NCI-H1048 (cell line): Measurements from ENCODE around the gene C19orf73.
"Not testable (repeated sequence)": the region's sequence is repeated elsewhere in the genome, so short reads cannot be mapped to it uniquely, and the experiment has no call there.

Experiments
- DNase-seq: peaks from one replicate; lab custom pipeline; 2025; lab: John Stamatoyannopoulos, UW

The C19orf73 gene

GRCh38 chr19:49148784-49149651 is 30.1 kb upstream of the C19orf73 start:
- DNase-seq = peak; percentile 87

DNA sequence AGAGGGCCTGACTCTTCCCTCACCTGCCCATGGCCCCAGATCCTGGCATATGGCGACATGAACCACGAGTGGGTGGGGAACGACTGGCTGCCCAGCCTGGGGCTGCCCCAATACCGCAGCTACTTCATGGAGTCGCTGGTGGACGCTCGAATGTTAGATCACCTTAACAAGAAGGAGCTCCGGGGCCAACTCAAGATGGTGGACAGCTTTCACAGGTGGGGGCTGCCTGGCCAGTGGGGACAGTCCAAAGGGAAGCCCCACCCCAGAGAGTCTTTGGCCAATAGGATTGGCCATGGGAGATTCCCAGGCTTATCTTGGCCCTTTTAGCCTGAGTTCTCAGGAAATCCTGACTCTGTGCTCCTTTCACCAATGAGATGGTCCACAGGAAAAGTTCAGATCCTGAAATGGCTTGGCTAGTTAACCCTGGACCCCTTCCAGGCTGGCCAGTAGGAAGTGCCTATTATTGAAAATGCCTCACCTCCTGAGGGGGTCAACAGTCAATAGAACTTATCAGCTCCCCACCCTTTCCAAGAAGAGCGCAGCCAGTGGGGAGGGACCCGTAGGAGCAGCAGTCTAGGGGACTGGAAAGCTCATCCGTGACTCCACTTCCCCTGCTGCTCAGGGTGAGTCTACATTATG is 29.2 kb upstream of the C19orf73 start:
- DNase-seq = no peak

DNA sequence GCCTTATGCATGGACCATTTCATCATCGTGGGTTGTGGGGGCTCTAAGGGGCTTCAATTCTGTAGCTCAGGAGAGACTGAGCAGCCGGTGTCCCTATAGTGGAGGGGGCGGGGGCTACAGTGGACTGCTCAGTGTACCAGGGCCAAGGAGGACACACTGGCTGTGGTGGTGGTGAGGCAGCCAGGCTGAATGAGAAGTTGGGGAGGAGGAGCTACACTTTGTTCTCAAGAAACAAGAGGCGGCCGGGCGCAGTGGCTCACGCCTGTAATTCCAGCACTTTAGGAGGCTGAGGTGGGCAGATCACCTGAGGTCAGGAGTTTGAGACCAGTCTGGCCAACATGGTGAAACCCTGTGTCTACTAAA is 27.4 kb upstream of the C19orf73 start:
- DNase-seq = not testable (repeated sequence)

DNA sequence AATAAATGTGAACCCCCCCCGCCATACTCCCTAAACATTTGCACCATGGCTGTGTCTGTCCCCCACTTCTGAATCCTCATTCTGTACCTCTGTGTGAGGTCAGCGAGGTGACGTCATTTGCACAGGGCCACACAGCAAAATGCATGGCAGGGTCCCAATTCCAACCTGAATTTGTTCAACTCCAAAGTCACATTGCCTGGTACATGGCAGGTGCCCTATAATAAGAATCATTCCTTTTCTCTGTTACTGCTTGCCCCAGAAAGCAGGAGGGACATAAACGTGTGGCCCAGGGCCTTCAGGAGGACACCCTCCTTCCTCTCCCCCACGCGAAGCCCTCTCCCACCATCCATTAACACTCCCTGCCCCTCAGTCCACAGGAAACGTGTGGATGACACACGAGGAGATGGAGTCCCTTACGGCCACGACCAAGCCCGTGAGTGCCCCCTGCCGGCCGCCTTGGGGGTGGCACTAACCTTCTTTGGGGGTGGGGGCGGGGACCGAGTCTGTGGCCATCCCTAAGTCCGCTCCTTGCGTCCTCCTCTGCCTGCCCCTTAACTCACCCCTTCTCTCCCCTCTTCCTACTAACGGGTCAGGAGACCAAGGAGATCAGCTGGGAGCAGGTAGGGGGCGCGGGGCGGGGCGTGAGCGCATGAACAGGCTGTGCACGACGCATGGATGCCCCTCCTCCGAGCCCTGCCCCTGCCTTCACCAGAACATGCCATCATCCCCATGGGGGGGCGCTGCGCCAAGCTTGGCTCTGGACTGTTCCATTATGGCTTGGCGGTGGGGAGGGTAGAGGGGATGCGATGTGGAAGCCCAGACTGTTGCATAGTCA is 26.8 kb upstream of the C19orf73 start:
- DNase-seq = peak; percentile 45

DNA sequence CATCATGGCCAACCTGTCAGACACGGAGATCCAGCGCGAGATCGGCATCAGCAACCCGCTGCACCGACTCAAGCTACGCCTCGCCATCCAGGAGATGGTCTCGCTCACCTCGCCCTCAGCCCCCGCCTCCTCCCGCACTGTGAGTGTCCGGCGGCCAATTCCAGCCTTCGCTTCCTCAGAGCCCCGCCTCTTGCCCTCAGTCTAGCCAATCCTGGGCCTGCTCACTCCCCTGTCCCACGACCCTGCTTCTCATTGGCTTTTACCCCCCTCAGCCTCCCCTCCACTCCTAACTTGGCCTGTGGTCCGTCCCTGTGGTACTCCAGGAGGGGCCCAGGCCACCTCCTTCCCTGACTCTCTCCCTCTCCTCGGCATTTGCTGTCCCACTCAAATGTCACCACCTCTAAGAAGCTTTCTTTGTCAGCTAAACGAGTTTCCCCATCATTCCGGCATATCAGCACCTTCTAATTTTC is 24.0 kb upstream of the C19orf73 start:
- DNase-seq = peak; percentile 94

DNA sequence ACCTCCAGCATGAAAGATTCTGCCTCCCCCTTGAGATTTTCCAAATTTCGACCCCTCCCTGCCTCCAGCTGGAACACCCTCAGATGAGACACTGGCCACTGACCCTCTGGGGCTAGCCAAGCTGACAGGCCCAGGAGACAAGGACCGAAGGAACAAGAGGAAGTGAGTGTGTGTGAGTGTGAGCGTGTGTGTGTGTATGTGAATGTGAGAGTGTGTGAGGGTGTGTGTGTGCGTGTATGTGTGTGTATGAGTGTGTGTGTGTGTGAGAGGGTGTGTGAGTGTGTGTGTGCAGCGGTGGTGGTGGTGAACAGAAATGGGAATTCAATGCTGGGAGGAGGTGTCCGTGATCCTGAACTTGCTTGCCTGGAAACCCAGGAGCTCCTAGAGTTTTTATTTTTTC is 22.4 kb upstream of the C19orf73 start:
- no peak for DNase-seq

DNA sequence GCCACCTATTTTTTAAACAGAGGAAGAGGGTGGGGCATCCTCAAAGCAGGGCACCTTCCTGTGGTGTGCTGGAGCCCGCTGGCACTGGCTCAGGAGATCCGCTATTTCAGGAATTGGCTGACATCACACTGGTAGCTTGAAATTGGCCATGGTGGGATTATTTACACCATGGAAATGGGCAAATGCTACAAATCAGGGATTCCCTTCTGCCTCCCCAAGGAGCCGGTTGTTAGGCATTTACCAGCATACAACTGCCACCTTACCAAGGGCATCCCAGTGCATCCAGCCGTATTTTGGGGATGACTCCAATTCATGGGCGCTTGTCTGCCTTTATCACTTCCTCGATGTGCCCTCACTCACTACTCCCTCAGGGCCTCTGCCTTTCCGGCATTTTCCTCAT is 22.0 kb upstream of the C19orf73 start:
- no peak for DNase-seq

DNA sequence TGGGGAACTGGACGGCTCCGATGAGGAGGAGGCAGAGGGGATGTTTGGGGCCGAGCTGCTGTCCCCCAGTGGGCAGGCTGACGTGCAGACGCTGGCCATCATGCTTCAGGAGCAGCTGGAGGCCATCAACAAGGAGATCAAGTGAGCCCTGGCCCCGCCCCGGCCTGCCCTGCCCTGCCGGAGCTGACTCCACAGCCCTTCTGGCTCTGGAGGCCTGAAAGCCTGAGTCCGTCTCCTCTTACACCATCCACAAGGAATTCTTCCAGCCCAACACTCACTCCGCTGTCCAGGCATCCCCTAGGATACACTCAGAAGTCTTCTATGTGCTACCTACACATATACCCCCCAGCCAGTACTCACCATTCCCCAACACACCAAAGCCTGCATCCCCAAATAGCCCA is 17.8 kb upstream of the C19orf73 start:
- no peak for DNase-seq

GRCh38 chr19:49135686-49136085 is 16.7 kb upstream of the C19orf73 start:
- no peak for DNase-seq

GRCh38 chr19:49133621-49134454 is 14.9 kb upstream of the C19orf73 start:
- no peak for DNase-seq

GRCh38 chr19:49132974-49133609 is 14.1 kb upstream of the C19orf73 start:
- DNase-seq = no peak

DNA sequence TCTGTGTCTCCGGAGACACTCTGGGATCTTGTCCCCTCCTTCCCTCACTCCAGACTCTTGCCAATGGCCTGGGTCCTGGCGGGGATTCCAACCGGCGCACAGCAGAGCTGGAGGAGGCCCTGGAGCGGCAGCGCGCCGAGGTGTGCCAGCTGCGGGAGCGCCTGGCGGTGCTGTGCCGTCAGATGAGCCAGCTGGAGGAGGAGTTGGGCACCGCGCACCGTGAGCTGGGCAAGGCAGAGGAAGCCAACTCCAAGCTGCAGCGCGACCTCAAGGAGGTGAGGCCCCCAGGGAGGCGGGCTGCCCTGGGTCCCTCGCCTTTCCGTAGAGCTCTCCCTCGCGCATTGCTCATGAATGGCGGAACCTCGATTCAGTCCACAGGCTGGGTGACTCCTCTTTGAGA is 11.4 kb upstream of the C19orf73 start:
- DNase-seq = no peak

DNA sequence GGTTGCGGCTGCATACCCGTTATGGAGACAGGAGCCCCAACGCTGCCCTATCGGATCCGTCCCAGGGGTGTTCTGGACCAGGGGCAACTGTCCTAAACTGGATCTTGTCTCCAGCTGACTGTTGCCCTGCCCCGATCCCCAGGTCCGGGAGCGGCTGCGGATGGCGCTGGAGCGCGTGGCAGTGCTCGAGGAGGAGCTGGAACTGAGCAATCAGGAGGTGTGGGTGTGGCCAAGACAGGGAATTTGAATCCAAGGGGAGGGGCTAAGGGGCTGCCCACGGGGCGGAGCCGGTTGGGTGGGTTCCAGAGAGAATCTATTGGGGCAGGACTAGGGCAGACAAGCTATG is 10.3 kb upstream of the C19orf73 start:
- DNase-seq = peak; percentile 67

DNA sequence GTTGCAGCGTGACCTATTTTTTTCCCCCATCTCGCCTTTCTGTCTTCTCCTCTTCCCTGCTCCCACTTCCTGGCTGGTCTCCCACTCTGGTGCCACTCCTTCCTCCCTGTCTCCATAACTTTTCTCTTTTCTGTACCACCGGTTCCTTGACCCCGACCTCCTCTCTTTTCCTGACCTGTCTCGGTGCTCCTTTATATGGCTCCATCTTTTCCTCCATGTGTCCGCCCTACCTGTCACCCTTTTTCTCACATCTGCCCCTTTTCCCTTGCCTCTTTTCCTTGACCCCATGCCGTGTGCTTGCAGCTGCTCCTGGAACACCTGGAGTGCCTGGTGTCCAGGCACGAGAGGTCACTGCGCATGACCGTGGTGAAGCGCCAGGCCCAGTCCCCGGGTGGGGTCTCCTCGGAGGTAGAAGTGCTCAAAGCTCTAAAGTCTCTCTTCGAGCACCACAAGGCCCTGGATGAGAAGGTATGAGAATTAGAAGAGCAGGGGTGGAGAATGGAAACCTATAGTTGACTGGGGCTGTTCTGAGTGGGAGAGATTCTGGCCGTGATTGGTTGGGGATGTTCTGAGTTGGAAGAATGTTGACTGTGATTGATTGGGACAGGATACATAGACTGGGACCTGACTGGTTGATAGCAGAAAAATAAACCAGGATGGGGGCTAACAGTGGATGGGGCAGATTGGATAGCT is 9.7 kb upstream of the C19orf73 start:
- DNase-seq = no peak

DNA sequence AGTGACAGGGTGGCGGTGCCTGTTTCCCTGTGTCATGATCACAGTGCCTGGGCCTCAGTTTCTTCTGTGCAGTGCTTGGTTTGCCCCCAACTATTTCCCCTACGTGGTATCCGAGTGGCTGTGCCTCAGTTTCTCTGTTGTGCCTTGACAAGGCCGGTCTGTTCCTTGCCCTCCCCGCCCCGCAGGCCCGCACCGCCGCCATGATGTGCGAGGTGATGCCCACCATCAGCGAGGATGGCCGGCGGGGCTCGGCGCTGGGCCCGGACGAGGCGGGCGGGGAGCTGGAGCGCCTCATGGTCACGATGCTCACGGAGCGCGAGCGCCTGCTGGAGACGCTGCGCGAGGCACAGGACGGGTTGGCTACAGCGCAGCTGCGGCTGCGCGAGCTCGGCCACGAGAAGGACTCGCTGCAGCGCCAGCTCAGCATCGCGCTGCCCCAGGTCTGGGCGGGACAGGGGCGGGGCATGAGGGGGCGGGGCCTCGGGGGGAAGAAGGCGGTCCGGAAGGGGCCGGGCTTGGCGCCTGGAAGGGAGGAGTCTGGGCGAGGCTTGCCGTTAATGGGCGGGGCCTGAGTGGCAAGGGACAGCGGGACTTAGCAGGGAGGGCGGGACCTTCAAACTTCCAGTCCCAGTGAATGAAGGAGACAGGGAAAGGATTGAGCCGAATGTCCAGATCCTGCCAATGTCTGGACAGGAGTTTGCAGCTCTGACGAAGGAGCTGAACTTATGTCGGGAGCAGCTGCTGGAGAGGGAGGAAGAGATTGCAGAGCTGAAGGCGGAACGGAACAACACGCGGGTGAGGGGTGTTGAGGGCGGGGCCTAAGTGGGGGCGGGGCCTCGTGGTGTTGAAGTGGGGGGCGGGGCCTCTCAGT is 9.0 kb upstream of the C19orf73 start:
- peak; percentile 86 for DNase-seq

DNA sequence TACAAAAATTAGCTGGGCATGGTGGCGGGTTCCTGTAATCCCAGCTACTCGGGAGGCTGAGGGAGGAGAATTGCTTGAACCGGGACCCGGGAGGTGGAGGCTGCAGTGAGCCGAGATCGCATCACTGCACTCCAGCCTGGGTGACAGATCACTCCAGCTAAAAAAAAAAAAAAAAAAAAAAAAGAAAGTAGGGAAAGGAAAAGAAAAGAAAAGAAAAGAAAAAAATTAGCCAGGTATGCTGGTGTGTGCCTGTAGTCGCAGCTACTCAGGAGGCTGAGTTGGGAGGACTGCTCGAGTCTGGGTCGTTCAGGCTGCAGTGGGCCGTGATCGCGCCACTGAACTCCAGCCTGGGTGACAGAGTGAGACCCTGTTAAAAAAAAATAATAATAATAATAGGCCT is 8.3 kb upstream of the C19orf73 start:
- DNase-seq = not testable (repeated sequence)

- no peak for DNase-seq
Observed at GRCh38 chr19:49126575-49126974, 7.6 kb upstream of the C19orf73 start.

DNA sequence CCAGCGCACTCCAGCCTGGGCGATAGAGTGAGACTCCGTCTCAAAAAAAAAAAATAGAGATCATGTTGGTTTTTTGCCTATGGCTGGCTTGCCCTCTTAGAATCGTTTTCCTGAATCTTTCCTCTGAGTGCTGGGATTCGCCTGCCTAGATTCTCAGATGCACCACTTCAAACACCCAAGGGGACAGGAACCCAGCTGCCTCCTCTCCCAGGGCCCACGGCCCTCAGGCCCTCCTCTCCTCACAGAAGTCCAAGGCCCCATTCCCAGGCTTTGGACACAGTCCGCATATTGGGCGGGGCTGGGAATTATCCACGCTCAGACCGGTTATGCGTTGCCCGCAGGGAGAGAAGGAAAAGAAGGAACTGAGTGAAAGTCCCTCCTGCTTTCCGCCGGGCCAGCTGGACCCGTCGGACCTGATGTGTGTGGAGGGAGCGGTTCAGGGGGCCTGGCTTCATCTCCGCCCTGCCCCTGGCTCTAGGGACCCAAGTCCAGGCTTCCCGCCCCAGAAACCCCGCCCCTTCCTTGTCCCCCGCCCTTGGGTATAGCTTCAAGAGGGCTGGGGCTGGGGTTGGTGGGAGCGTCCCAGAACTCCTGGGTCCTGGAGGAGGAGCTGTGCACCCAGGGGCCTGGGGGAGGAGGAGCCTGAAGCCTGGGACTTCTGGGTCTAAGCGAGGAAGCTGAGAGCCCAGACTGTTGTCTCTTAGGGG is 6.2 kb upstream of the C19orf73 start:
- DNase-seq = no peak

DNA sequence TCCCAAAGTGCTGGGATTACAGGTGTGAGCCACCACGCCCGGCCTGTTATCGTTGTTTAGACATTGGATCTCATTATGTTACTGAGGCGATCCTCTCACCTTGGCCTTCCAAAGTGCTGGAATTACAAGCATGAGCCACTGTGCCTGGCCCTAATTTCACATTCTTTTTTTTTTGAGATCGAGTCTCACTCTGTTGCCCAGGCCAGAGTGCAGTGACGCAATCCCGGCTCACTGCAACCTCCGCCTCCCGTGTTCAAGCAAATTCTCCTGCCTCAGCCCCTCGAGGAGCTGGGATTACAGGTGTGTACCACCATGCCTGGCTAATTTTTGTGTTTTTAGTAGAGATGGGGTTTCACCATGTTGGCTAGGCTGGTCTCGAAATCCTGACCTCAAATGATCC is 4.3 kb upstream of the C19orf73 start:
- DNase-seq = not testable (repeated sequence)
